CD4-positive, alpha-beta T cell treated with Interleukin-6 for 4 hours (primary cell): ENCODE data around the gene LAMB1.
"Not testable (repeated sequence)": the region's sequence is repeated elsewhere in the genome, so short reads cannot be mapped to it uniquely, and the experiment has no call there.

Experiments used
- DNase-seq: peaks from one replicate; pipeline ENCODE4 v3.0.0-alpha.2; 2020; ENCODE audit warnings: mixed read lengths

The LAMB1 gene

GRCh38 chr7:107914831-107915230 is 88.1 kb downstream of the LAMB1 start:
- no peak for DNase-seq

- no peak for DNase-seq
Measured at GRCh38 chr7:107913851-107914250, 89.1 kb downstream of the LAMB1 start.

GRCh38 chr7:107911981-107912380 is 91.0 kb downstream of the LAMB1 start:
- no peak for DNase-seq

GRCh38 chr7:107909445-107909844 is 93.5 kb downstream of the LAMB1 start:
- DNase-seq = no peak

- no peak for DNase-seq
Measured at GRCh38 chr7:107907790-107908189, 95.2 kb downstream of the LAMB1 start.

GRCh38 chr7:107902381-107902780 is 100.6 kb downstream of the LAMB1 start:
- DNase-seq = no peak

GRCh38 chr7:107900496-107901015 is 102.4 kb downstream of the LAMB1 start:
- DNase-seq = no peak

- no peak for DNase-seq
Measured at GRCh38 chr7:107898997-107899594, 103.9 kb downstream of the LAMB1 start.

- DNase-seq = not testable (repeated sequence)
Measured at GRCh38 chr7:107892367-107892741, 110.6 kb downstream of the LAMB1 start.

GRCh38 chr7:107891636-107892366 is 111.2 kb downstream of the LAMB1 start:
- DNase-seq = no peak

- DNase-seq = peak; percentile 92
Measured at GRCh38 chr7:107890962-107891635, 111.9 kb downstream of the LAMB1 start, which contains the start of gene DLD. Gene DLD, plus strand, starts transcription at chr7:107891183. Its CDS starts 68 bp downstream, at chr7:107891251.

- DNase-seq = peak; percentile 12
Measured at GRCh38 chr7:107890493-107890961, 112.4 kb downstream of the LAMB1 start.

- DNase-seq = no peak
Measured at GRCh38 chr7:107889992-107890391, 113.0 kb downstream of the LAMB1 start.

- DNase-seq = not testable (repeated sequence)
Measured at GRCh38 chr7:107887827-107888226, 115.1 kb downstream of the LAMB1 start.

- DNase-seq = no peak
Measured at GRCh38 chr7:107884066-107884818, 118.7 kb downstream of the LAMB1 start.

GRCh38 chr7:107882766-107883165 is 120.2 kb downstream of the LAMB1 start:
- no peak for DNase-seq

GRCh38 chr7:107879400-107880035 is 123.4 kb downstream of the LAMB1 start:
- peak; percentile 49 for DNase-seq

GRCh38 chr7:107878636-107879035 is 124.3 kb downstream of the LAMB1 start:
- DNase-seq = no peak

GRCh38 chr7:107877731-107878382 is 125.1 kb downstream of the LAMB1 start:
- DNase-seq = no peak

GRCh38 chr7:107876916-107877315 is 126.0 kb downstream of the LAMB1 start:
- no peak for DNase-seq

GRCh38 chr7:107874605-107875446 is 128.1 kb downstream of the LAMB1 start:
- peak; percentile 50 for DNase-seq
